Neural progenitor cell (in vitro differentiated cells): ENCODE measurements around the gene F13A1.

Experiments
- CTCF ChIP-seq: fragments of 200-600 bp; sonication (generic); IDR thresholded peaks from 2 replicates; pipeline ENCODE4 v1.5.1; 2017; ENCODE audit warnings: antibody characterized with exemption, mild to moderate bottlenecking
- EZH2 ChIP-seq: fragments of 200-600 bp; sonication (generic); IDR thresholded peaks from 2 replicates; pipeline ENCODE4 v1.6.1; 2017; ENCODE audit warnings: antibody characterized with exemption, mild to moderate bottlenecking, moderate library complexity
- EZH2phosphoT487 ChIP-seq: fragments of 200-600 bp; sonication (generic); IDR thresholded peaks from 2 replicates; pipeline ENCODE4 v1.6.1; 2017; ENCODE audit warnings: antibody characterized with exemption

- TF ChIP-seq EZH2 = no peak
- no peak for TF ChIP-seq CTCF
- no peak for TF ChIP-seq EZH2phosphoT487
Measured at GRCh38 chr6:6251555-6252280, 68.7 kb downstream of the F13A1 start.
